ENCODE results near the gene MTSS2.

The MTSS2 gene

GRCh38 chr16:70713342-70713741 lies 27.5 kb upstream of the MTSS2 start:
- no peak overlapping the region for H3K27ac ChIP-seq (ENCODE audit: low read length)
- H3K9me3 ChIP-seq (ENCODE audit: insufficient read depth, low read length) = no peaks in the 10 kb centered on the region
- H3K27me3 ChIP-seq (ENCODE audit: low read depth, low read length) = no peaks in the 10 kb centered on the region
- no peaks in the 10 kb centered on the region for H4K20me1 ChIP-seq (ENCODE audit: insufficient read depth, low read length)
- H3K4me1 ChIP-seq (ENCODE audit: low read length) = no peaks in the 10 kb centered on the region
- no peak overlapping the region for H2AFZ ChIP-seq (ENCODE audit: low read depth, low read length)
- H3K36me3 ChIP-seq (replicated peaks; ENCODE audit: low read depth, low read length) = no peaks in the 10 kb centered on the region
- H3K79me2 ChIP-seq (ENCODE audit: low read length) = no peaks in the 10 kb centered on the region
- H3K4me3 ChIP-seq (ENCODE audit: low read length) = no peak overlapping the region
- no peak overlapping the region for H3K9ac ChIP-seq (ENCODE audit: low read length)
- TF ChIP-seq CTCF (IDR thresholded peaks at IDR 0.05; ENCODE audit: low read depth, low read length) (no peak), EZH2phosphoT487 (IDR thresholded peaks at IDR 0.05; ENCODE audit: low read depth) (no peak)
- H3K4me2 ChIP-seq (ENCODE audit: low read length) = no peak overlapping the region

GRCh38 chr16:70712942-70713341 lies 27.1 kb upstream of the MTSS2 start:
- H3K4me1 ChIP-seq (ENCODE audit: low read length) = no peaks in the 10 kb centered on the region
- no peak overlapping the region for H3K27ac ChIP-seq (ENCODE audit: low read length)
- H3K9ac ChIP-seq (ENCODE audit: low read length) = no peak overlapping the region
- H3K9me3 ChIP-seq (ENCODE audit: insufficient read depth, low read length) = no peaks in the 10 kb centered on the region
- H3K36me3 ChIP-seq (replicated peaks; ENCODE audit: low read depth, low read length) = no peaks in the 10 kb centered on the region
- no peak overlapping the region for H2AFZ ChIP-seq (ENCODE audit: low read depth, low read length)
- H3K27me3 ChIP-seq (ENCODE audit: low read depth, low read length) = no peaks in the 10 kb centered on the region
- no peak for TF ChIP-seq EZH2phosphoT487 (IDR thresholded peaks at IDR 0.05; ENCODE audit: low read depth)
- no peak for TF ChIP-seq CTCF (IDR thresholded peaks at IDR 0.05; ENCODE audit: low read depth, low read length)
- H3K4me3 ChIP-seq (ENCODE audit: low read length) = no peak overlapping the region
- no peak overlapping the region for H3K4me2 ChIP-seq (ENCODE audit: low read length)
- H4K20me1 ChIP-seq (ENCODE audit: insufficient read depth, low read length) = no peaks in the 10 kb centered on the region
- no peaks in the 10 kb centered on the region for H3K79me2 ChIP-seq (ENCODE audit: low read length)

DNA sequence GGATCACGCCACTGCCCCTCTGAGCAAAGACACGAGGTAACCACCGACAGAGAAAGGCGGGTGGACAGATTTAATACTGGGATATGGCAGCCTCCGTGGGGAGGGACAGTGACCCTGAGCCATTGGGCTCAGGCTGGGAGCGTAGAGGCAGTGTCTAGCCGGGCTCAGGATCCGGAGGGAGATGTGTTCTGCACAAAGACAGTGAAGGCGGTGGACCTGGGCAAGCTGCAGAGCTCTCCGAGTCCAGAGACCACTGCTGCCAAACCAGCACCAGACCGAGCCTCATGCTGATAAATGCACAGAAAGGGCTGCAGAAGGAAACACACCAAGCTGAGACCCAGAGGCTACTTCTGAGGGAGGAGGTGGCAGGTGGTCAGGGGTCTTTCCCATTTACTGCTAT lies 26.5 kb upstream of the MTSS2 start:
- no peaks in the 10 kb centered on the region for H3K27me3 ChIP-seq (ENCODE audit: low read depth, low read length)
- H3K4me1 ChIP-seq (ENCODE audit: low read length) = no peaks in the 10 kb centered on the region
- H3K9me3 ChIP-seq (ENCODE audit: insufficient read depth, low read length) = no peaks in the 10 kb centered on the region
- H4K20me1 ChIP-seq (ENCODE audit: insufficient read depth, low read length) = no peaks in the 10 kb centered on the region
- no peaks in the 10 kb centered on the region for H3K36me3 ChIP-seq (replicated peaks; ENCODE audit: low read depth, low read length)
- no peak overlapping the region for H3K27ac ChIP-seq (ENCODE audit: low read length)
- H3K4me3 ChIP-seq (ENCODE audit: low read length) = no peak overlapping the region
- TF ChIP-seq CTCF (IDR thresholded peaks at IDR 0.05; ENCODE audit: low read depth, low read length) (no peak), EZH2phosphoT487 (IDR thresholded peaks at IDR 0.05; ENCODE audit: low read depth) (no peak)
- no peak overlapping the region for H2AFZ ChIP-seq (ENCODE audit: low read depth, low read length)
- H3K4me2 ChIP-seq (ENCODE audit: low read length) = no peak overlapping the region
- no peaks in the 10 kb centered on the region for H3K79me2 ChIP-seq (ENCODE audit: low read length)
- no peak overlapping the region for H3K9ac ChIP-seq (ENCODE audit: low read length)

- Histone ChIP-seq H3K4me2 (ENCODE audit: low read length) (no peak overlapping the region), H4K20me1 (ENCODE audit: insufficient read depth, low read length) (no peaks in the 10 kb centered on the region), H3K27me3 (ENCODE audit: low read depth, low read length) (no peaks in the 10 kb centered on the region), H3K9ac (ENCODE audit: low read length) (no peak overlapping the region), H3K4me3 (ENCODE audit: low read length) (no peak overlapping the region), H3K9me3 (ENCODE audit: insufficient read depth, low read length) (no peaks in the 10 kb centered on the region), H3K4me1 (ENCODE audit: low read length) (no peaks in the 10 kb centered on the region), H3K27ac (ENCODE audit: low read length) (no peak overlapping the region), H3K36me3 (replicated peaks; ENCODE audit: low read depth, low read length) (no peaks in the 10 kb centered on the region), H2AFZ (ENCODE audit: low read depth, low read length) (no peak overlapping the region), H3K79me2 (ENCODE audit: low read length) (no peaks in the 10 kb centered on the region)
- TF ChIP-seq EZH2phosphoT487 (IDR thresholded peaks at IDR 0.05; ENCODE audit: low read depth) (no peak), CTCF (IDR thresholded peaks at IDR 0.05; ENCODE audit: low read depth, low read length) (no peak)
These were observed 25.6 kb upstream of the MTSS2 start for GRCh38 chr16:70711211-70712031.

Measured in OCI-LY3 (cell line).